Neural cell (in vitro differentiated cells): Measurements from ENCODE around the gene LSAMP. TPM values are rescaled to one million over a fixed set of nuclear protein-coding genes. Genes with fewer than 3 reads are reported as not detected.

Experiments
- H2AFZ ChIP-seq: fragments of 200-600, 300-800 bp; sonication (generic), shearing (Covaris generic); 2 replicates; pipeline ENCODE4 v1.6.0; 2014; ENCODE audit warnings: low read depth, mild to moderate bottlenecking, antibody characterized with exemption, low read length, moderate library complexity
- H3F3A ChIP-seq: fragments of 200-600 bp; shearing (Covaris generic); 2 replicates; pipeline ENCODE4 v1.6.1; 2016; ENCODE audit warnings: mild to moderate bottlenecking, moderate library complexity, mixed read lengths, antibody characterized with exemption, low read length; ENCODE audit not compliant: insufficient read depth, poor library complexity, severe bottlenecking
- H3K27ac ChIP-seq: fragments of 200-600, 300-800 bp; sonication (generic), shearing (Covaris generic); 2 replicates; pipeline ENCODE4 v1.5.1; 2014; ENCODE audit warnings: mild to moderate bottlenecking, low read length, moderate library complexity
- H3K27me3 ChIP-seq: fragments of 300-800, 200-600 bp; sonication (generic), shearing (Covaris generic); 2 replicates; pipeline ENCODE4 v1.6.0; 2014; ENCODE audit warnings: mild to moderate bottlenecking, low read depth, low read length, moderate library complexity; ENCODE audit not compliant: insufficient read depth
- H3K36me3 ChIP-seq: fragments of 300-800, 200-600 bp; sonication (generic), shearing (Covaris generic); 2 replicates; pipeline ENCODE4 v1.5.1; 2014; ENCODE audit warnings: mild to moderate bottlenecking, antibody characterized with exemption, low read length, moderate library complexity; ENCODE audit not compliant: insufficient read depth
- H3K4me2 ChIP-seq: fragments of 300-800, 200-600 bp; sonication (generic), shearing (Covaris generic); 2 replicates; pipeline ENCODE4 v1.6.0; 2014; ENCODE audit warnings: mild to moderate bottlenecking, low read length
- H3K4me3 ChIP-seq: fragments of 300-800, 200-600 bp; sonication (generic), shearing (Covaris generic); 2 replicates; pipeline ENCODE4 v1.5.1; 2014; ENCODE audit warnings: mild to moderate bottlenecking, low read length, moderate library complexity
- H3K79me2 ChIP-seq: fragments of 200-600 bp; shearing (Covaris generic); replicated peaks from 2 replicates; pipeline ENCODE4 v1.6.0; 2014; ENCODE audit warnings: mild to moderate bottlenecking, low read length, moderate library complexity; ENCODE audit not compliant: insufficient read depth
- H3K9ac ChIP-seq: fragments of 300-800, 200-600 bp; sonication (generic), shearing (Covaris generic); 2 replicates; pipeline ENCODE4 v1.6.1; 2016; ENCODE audit warnings: mild to moderate bottlenecking, low read length, mixed read lengths
- H3K9me2 ChIP-seq: fragments of 200-600 bp; shearing (Covaris generic); 2 replicates; pipeline ENCODE4 v1.6.1; 2016; ENCODE audit warnings: mild to moderate bottlenecking, low read length, mixed read lengths; ENCODE audit not compliant: insufficient read depth
- H3K9me3 ChIP-seq: fragments of 200-600, 300-800 bp; sonication (generic), shearing (Covaris generic); 2 replicates; pipeline ENCODE4 v1.6.1; 2016; ENCODE audit warnings: mild to moderate bottlenecking, mixed run types, low read length, moderate library complexity, mixed read lengths
- H4K20me1 ChIP-seq: fragments of 200-600 bp; shearing (Covaris generic); 2 replicates; pipeline ENCODE4 v1.6.1; 2016; ENCODE audit warnings: mild to moderate bottlenecking, mixed run types; ENCODE audit not compliant: insufficient read depth
- EP300 ChIP-seq: fragments of 450-650 bp; conservative IDR thresholded peaks from 2 replicates; pipeline ENCODE4 v1.6.1; 2014; ENCODE audit warnings: antibody characterized with exemption, mild to moderate bottlenecking, moderate library complexity; ENCODE audit not compliant: poor library complexity, severe bottlenecking
- EZH2 ChIP-seq: fragments of 200-600, 300-800 bp; shearing (Covaris generic), sonication (generic); IDR thresholded peaks from 2 replicates; pipeline ENCODE4 v1.6.1; 2014; ENCODE audit warnings: antibody characterized with exemption, low read length, borderline replicate concordance, mild to moderate bottlenecking; ENCODE audit not compliant: insufficient read depth, poor library complexity, severe bottlenecking
- MXI1 ChIP-seq: fragments of 450-650 bp; conservative IDR thresholded peaks from 2 replicates; pipeline ENCODE4 v1.6.1; 2014; ENCODE audit warnings: antibody characterized with exemption, mild to moderate bottlenecking; ENCODE audit not compliant: poor library complexity, severe bottlenecking
- POLR2AphosphoS5 ChIP-seq: IDR thresholded peaks from 2 replicates; pipeline ENCODE4 v1.6.1; 2012
- RAD21 ChIP-seq: fragments of 450-650 bp; conservative IDR thresholded peaks from 2 replicates; pipeline ENCODE4 v1.6.1; 2014; ENCODE audit warnings: antibody characterized with exemption, mild to moderate bottlenecking, moderate library complexity
- SMC3 ChIP-seq: fragments of 450-650 bp; conservative IDR thresholded peaks from 2 replicates; pipeline ENCODE4 v1.6.1; 2014; ENCODE audit warnings: antibody characterized with exemption, mild to moderate bottlenecking, moderate library complexity; ENCODE audit not compliant: poor library complexity
- TAF1 ChIP-seq: IDR thresholded peaks from 2 replicates; pipeline ENCODE4 v1.6.1; 2012; ENCODE audit warnings: low read depth
- polyA plus RNA-seq: library from polyadenylated mRNA; depleted of rRNA; stranded (reverse); fragments of >200 nt; gene quantifications from 2 replicates; pipeline ENCODE4 v1.2.3, GENCODE V29; 2014
- TF ChIP-seq, protein P1 (sequence below): IDR thresholded peaks from 2 replicates; pipeline ENCODE4 v1.6.1; 2012; ENCODE audit warnings: borderline replicate concordance
- TF ChIP-seq, protein P2 (sequence below): fragments of 450-650 bp; IDR thresholded peaks from 2 replicates; pipeline ENCODE4 v1.5.1; 2014; ENCODE audit warnings: antibody characterized with exemption, mild to moderate bottlenecking, moderate library complexity; ENCODE audit not compliant: poor library complexity, severe bottlenecking

The LSAMP gene
- polyA plus RNA-seq, 1 donor from 2014 or later = 93.6 TPM

DNA sequence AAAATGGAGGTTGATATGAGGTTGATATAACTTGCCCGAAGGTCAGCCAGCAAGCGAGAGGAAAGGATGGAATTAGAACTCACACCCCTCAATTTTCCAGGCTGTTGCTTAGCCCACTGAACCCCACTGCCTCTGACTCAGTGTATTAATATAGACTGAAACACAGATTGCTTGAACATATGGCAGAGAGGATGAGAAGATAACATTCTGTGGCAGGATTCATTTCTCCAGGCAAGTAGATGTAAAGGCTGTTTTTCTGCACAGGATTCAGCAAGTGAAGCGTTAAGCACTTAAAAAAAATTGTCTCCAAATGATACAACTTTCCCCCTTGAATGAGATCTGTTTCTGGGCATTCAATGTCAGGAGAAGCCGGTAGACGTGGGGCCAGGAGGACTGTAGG lies 486.8 kb downstream of the LSAMP start:
- Histone ChIP-seq H3K9me3 (no peaks in the 10 kb centered on the region), H3K4me3 (no peak overlapping the region), H3K9me2 (no peaks in the 10 kb centered on the region), H3K36me3 (no peaks in the 10 kb centered on the region), H3K27me3 (no peaks in the 10 kb centered on the region), H3K79me2 (no peaks in the 10 kb centered on the region), H3F3A (no peaks in the 10 kb centered on the region), H3K27ac (no peak overlapping the region), H4K20me1 (no peaks in the 10 kb centered on the region), H3K4me2 (no peak overlapping the region), H2AFZ (no peak overlapping the region), H3K9ac (no peak overlapping the region)
- TF ChIP-seq EZH2 (no peak), RAD21 (no peak), POLR2AphosphoS5 (no peak), SMC3 (no peak), EP300 (no peak), MXI1 (no peak), TAF1 (no peak)
- TF ChIP-seq, protein P1, sequence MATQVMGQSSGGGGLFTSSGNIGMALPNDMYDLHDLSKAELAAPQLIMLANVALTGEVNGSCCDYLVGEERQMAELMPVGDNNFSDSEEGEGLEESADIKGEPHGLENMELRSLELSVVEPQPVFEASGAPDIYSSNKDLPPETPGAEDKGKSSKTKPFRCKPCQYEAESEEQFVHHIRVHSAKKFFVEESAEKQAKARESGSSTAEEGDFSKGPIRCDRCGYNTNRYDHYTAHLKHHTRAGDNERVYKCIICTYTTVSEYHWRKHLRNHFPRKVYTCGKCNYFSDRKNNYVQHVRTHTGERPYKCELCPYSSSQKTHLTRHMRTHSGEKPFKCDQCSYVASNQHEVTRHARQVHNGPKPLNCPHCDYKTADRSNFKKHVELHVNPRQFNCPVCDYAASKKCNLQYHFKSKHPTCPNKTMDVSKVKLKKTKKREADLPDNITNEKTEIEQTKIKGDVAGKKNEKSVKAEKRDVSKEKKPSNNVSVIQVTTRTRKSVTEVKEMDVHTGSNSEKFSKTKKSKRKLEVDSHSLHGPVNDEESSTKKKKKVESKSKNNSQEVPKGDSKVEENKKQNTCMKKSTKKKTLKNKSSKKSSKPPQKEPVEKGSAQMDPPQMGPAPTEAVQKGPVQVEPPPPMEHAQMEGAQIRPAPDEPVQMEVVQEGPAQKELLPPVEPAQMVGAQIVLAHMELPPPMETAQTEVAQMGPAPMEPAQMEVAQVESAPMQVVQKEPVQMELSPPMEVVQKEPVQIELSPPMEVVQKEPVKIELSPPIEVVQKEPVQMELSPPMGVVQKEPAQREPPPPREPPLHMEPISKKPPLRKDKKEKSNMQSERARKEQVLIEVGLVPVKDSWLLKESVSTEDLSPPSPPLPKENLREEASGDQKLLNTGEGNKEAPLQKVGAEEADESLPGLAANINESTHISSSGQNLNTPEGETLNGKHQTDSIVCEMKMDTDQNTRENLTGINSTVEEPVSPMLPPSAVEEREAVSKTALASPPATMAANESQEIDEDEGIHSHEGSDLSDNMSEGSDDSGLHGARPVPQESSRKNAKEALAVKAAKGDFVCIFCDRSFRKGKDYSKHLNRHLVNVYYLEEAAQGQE = no peak
- TF ChIP-seq, protein P2, sequence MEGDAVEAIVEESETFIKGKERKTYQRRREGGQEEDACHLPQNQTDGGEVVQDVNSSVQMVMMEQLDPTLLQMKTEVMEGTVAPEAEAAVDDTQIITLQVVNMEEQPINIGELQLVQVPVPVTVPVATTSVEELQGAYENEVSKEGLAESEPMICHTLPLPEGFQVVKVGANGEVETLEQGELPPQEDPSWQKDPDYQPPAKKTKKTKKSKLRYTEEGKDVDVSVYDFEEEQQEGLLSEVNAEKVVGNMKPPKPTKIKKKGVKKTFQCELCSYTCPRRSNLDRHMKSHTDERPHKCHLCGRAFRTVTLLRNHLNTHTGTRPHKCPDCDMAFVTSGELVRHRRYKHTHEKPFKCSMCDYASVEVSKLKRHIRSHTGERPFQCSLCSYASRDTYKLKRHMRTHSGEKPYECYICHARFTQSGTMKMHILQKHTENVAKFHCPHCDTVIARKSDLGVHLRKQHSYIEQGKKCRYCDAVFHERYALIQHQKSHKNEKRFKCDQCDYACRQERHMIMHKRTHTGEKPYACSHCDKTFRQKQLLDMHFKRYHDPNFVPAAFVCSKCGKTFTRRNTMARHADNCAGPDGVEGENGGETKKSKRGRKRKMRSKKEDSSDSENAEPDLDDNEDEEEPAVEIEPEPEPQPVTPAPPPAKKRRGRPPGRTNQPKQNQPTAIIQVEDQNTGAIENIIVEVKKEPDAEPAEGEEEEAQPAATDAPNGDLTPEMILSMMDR = no peak

DNA sequence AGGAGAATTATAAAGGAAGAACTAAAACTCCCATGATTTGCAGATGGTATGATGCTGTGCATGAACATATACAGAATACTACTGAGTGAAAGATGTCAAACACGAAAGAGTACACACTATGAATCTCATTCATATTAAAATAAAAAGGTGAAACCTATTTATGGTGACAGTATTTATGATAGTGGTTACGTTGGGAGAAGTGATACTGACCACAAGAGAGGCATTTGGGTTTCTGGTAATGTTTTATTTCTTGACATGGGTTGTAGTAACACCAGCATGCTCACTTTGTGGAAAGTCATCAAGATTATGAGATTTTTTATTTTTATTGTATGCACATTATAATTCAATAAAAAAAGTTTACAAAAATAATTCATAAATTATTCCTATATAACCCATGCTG lies 498.0 kb downstream of the LSAMP start:
- Histone ChIP-seq H3K79me2 (no peaks in the 10 kb centered on the region), H2AFZ (no peak overlapping the region), H3K9me3 (no peaks in the 10 kb centered on the region), H3K27ac (no peak overlapping the region), H3K9me2 (no peaks in the 10 kb centered on the region), H3K4me2 (no peak overlapping the region), H3K36me3 (no peaks in the 10 kb centered on the region), H3K9ac (no peak overlapping the region), H4K20me1 (no peaks in the 10 kb centered on the region), H3K4me3 (no peak overlapping the region), H3K27me3 (no peaks in the 10 kb centered on the region), H3F3A (no peaks in the 10 kb centered on the region)
- no peak for TF ChIP-seq POLR2AphosphoS5
- TF ChIP-seq EZH2 = no peak
- TF ChIP-seq RAD21 = no peak
- no peak for TF ChIP-seq SMC3
- TF ChIP-seq, protein P2 = no peak
- TF ChIP-seq, protein P1 = no peak
